RCC 7860 (cell line): ENCODE measurements around the gene DOCK3.
"Not testable (repeated sequence)": the region's sequence is repeated elsewhere in the genome, so short reads cannot be mapped to it uniquely, and the experiment has no call there.

Experiments
- DNase-seq: peaks from one replicate; pipeline ENCODE4 v3.0.0-alpha.2; 2015; ENCODE audit warnings: low spot score
- FAIRE-seq: peaks from 2 replicates; lab custom pipeline; 2012; peaks lifted over from hg19 to GRCh38; lab: Jason Lieb, UNC

Gene DOCK3

DNA sequence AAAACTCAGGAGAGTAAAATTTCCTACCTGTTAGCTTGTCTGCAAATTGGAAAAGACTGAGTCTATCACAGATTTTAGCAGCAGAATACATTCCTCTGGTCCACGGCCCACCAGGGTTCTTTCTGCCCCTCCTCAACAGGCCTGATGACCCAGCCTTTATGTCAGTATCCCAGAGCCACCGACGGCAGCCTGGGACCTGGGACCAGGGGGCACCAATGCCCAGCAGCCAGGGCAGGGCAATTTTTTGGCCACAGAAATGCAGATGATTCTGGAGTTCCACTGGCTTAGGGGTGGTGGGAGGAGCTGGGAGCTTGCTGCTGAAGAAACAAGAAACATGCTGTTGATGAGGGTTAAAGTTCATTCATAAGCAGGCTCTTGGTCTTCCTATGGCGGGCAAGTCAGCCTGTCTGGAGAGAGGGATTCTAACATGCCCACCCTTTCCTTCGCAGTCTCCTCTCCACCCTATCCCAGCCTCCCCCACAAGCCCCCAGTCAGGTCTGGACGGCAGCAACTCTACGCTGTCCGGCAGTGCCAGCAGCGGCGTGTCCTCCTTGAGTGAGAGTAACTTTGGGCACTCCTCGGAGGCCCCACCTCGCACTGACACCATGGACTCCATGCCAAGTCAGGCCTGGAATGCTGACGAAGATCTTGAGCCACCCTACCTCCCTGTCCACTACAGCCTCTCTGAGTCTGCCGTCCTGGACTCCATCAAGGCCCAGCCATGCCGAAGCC, 706.0 kb downstream of the DOCK3 start:
- no peak for DNase-seq
- no peak for FAIRE-seq

DNA sequence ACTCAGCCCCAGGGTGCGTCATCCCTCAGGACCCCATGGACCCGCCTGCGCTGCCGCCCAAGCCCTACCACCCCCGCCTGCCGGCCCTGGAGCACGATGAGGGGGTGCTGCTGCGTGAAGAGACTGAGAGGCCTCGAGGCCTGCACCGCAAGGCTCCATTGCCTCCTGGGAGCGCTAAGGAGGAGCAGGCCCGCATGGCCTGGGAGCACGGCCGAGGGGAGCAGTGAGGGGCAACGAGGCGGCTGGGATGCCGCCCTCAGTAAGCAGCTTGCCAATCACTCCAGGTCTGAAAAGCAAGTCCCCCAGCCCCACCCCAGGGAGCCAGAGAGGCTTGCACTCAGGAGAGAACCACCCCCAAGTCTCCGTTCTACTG, 706.6 kb downstream of the DOCK3 start:
- DNase-seq (no peak), FAIRE-seq (no peak)

DNA sequence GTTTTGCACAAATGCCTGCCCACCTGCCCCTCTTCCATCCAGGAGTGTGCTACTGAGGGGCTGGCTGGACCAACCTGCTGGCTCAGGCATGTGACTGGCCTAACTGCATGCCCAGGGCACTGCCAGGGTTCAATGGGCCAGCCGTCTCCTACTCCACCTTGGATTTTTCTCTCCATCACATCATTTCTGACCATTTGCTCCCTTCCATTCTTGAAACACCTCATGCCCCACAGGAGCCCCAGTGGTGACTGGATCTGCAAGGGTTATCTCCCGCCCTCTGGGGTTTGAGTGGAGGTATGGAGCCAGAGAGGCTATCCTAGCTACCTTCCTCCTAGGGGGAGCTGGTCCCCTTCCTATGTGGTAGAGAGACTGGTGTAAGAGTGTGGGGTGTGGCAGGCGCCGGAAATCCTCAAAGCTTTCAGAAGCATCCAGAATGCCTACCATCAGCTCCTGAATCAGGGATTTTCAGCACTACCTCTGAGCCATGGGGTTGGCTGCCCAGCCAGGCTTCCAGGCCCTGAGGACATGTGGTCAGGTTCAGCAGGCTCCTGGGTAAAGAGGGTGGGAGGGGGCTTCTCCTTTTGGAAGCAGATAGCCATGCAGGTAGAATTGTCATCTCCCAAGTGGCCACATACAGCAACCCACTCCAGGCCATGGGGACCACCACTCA, 707.5 kb downstream of the DOCK3 start:
- no peak for FAIRE-seq

DNA sequence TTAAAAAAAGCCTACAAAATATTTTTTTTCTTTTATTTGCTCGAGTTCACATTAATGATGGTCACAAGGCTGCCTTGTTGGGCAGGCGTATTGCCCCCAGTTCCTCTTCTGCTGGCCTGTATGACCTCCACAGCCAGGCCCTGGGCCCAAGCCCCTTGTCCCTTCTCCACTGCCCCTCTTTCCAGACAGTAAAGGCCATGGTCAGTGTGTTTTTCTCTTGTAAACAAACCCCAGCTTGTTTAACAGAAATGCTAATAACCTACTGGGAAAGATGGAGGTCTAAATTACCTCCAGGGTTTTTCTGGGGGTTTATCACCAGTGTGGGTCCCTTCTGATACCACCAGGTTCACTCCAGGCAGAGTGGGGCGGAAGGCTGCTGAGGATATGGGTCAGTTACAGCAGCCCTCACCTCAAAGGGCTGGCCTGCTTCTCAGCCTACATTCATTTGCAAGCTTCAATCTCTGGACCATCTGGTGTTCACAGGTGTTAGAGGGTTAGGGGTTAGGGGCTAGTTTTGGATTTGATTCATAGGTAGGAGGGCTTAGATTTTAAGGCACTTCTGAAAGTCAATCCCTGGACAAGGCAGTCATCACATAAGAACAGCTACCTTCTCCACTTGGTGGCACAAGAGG, 708.3 kb downstream of the DOCK3 start:
- no peak for FAIRE-seq
- no peak for DNase-seq

More for the DNA sequence above, 707.5 kb downstream of the DOCK3 start:
- DNase-seq: no peak

DNA sequence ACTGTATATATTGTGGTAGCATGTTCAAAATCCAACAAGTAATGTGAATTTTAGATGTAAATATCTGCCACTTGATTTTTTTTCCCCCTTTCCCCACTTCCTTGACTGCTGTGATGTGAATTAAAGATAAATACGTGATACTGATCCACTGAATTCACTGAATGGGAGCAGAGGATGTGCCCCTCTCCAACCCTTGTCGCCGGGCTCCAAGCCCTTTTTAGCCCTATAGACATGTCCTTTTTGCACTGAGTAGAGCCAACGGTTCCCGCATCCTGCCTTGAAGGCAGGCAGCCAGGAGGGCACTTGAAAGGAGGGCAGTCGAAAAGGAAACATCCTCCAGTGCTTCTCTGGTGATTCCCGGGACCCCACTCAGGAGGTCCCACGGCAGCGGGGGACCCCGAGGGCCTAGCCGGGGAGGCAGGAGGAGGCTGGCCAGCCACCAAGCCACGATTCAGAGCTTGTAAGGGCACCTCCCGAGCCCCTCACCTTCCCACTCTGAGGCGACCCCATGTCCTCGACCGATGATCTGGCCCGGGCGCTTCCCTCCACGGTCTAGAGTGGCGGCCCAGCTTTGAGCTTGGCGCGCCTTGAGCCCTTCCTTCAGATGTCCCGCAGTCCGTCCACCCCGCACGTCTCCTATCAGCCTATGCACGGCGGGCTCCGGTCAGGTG, 709.5 kb downstream of the DOCK3 start:
- DNase-seq (no peak), FAIRE-seq (no peak)

DNA sequence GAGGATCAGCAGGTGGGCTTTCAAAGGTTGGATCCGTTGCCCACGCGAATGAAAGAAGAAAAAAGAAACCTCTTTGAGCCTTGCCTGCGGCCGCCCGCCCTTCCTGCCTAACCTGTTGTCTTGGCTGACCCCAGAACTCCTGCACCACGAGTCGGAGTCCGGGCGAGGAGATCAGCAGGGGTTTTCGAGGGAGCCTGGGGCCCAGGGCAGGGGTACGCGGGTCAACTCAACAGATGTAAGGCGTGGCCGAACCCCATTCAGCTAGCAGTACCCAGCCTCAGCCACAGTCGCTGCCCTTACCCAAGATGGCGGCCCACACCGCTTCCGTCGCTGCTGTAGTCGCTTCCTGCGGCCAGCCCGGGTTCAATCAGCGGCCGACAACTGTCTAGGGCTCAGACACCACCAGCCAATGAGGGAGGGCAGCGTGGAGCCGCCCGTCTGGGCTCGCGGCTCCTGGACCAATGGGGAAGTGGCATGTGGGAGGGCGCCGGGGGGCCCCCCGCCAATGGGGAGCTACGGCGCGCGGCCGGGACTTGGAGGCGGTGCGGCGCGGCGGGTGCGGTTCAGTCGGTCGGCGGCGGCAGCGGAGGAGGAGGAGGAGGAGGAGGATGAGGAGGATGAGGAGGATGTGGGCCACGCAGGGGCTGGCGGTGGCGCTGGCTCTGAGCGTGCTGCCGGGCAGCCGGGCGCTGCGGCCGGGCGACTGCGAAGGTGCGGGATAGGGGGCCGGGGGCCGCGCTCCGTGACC, 710.2 kb downstream of the DOCK3 start, which contains the start of gene MANF:
Gene MANF (plus strand): TSS at position 566 of the 748 bp plus-strand sequence. CDS start 52 bp downstream, at position 618.
- DNase-seq (peak; percentile 92), FAIRE-seq (peak; percentile 63)

DNA sequence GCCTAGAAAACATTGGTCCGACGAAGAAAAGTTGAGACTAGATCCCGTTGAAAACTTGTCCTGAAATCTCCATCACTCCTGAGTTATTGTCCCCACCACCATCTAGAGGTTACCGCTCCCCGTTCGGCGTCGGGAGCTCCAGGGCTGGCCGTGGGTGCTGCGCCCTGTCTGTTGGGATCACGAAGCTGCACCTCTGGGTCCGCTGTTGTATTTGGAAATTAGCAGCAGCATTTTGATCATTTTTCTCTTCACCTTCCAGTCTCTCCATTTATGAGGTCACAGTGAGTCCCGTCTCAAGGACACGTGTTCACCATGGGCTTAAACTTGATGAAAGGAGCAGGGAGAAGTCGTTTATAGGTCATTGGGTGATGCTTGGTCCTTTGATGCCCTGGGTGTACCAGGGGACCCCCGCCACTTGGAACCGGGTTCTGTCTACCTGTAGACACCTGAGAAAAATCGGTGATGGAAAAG, 710.9 kb downstream of the DOCK3 start:
- DNase-seq: no peak
- FAIRE-seq: no peak

DNA sequence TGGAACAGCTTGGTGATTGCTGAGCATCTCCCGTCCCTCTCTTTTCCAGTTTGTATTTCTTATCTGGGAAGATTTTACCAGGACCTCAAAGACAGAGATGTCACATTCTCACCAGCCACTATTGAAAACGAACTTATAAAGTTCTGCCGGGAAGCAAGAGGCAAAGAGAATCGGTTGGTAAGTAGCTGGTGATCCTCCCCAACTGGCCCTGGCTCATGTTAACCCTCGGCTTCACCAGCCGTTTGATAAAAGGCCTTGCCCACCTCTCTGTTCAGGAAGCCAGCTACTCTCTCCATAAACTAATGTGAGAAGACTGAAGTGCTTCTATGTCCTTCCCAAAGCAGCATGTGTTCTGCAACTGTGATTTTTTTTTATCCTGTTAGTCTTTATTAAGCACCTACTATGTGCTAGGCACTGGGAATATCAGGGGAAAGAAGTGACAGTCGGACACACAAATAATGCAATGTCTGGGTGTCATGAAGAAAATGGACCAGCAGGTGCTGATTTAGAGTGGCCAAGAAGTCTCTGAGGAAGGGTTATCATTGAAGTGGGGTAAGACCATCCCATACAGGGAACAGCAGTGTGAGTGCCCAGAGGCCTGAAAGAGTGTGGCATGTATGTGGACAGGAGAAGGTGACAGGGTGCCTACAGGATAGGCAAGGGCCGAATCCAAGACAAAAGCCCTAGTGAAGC, 711.6 kb downstream of the DOCK3 start:
- FAIRE-seq: no peak
- DNase-seq: no peak

DNA sequence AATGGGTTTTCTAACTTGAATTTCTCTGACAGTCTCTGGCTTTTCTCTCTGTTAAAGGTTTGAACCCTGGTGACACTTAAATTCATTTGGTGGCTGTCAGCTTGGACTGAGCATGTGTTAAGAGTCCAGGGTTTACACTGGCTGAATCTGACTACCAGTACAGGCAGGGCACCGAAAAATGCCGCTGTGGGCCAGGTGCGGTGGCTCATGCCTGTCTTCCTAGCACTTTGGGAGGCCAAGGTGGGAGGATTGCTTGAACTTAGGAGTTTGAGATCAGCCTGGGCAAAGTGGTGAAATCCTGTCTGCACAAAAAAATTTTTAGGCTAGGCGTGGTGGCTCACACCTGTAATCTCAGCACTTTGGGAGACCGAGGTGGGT, 712.1 kb downstream of the DOCK3 start:
- FAIRE-seq: no peak

DNA sequence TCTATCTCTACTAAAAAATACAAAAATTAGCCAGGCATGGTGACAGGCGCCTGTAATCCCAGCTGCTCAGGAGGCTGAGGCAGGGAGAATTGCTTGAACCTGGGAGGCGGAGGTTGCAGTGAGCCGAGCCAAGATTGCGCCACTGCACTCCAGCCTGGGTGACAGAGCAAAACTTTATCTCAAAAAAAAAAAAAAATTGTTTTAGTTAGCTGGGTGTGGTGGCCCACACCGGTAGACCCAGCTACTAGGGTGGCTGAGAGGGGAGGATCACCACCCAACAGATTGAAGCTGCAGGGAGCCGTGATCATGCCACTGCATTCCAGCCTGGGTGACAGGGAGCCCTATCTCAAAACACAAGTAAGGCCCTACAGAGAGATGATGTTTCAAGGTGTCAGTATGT, 712.6 kb downstream of the DOCK3 start:
- not testable (repeated sequence) for DNase-seq

More for the DNA sequence above, 712.1 kb downstream of the DOCK3 start:
- DNase-seq: no peak

DNA sequence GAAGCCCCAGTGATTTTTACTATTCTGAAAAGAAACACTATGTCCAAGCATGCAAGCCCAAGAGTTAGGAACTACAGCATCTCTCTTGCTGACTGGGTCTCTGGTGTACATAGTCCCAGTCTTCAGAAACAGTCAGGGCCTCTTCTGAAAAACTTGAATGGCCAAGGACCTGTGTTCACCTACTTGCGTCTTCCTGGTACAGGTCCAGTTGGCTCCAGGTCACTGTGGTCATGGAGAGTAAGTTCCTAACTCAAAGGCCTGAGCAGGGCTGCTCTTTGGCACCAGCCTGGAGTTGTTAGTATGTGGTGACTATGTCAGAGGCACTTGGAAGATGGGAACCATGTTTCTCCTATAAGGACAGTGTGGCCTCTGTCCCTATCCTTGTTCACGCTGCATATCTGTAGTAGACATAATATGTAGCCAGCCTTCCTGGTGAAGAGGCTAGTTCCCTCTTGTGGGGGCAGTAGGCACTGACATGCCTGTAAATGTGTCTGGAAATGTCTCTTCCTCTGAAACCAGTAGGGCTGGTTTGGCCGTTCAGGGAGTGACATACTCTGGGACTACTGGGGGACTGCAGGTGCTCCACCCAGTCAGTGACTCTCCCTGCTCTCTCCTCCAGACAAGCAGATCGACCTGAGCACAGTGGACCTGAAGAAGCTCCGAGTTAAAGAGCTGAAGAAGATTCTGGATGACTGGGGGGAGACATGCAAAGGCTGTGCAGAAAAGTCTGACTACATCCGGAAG, 713.7 kb downstream of the DOCK3 start:
- peak; percentile 14 for DNase-seq
- FAIRE-seq: no peak

More for the DNA sequence above, 712.6 kb downstream of the DOCK3 start:
- FAIRE-seq: not testable (repeated sequence)

DNA sequence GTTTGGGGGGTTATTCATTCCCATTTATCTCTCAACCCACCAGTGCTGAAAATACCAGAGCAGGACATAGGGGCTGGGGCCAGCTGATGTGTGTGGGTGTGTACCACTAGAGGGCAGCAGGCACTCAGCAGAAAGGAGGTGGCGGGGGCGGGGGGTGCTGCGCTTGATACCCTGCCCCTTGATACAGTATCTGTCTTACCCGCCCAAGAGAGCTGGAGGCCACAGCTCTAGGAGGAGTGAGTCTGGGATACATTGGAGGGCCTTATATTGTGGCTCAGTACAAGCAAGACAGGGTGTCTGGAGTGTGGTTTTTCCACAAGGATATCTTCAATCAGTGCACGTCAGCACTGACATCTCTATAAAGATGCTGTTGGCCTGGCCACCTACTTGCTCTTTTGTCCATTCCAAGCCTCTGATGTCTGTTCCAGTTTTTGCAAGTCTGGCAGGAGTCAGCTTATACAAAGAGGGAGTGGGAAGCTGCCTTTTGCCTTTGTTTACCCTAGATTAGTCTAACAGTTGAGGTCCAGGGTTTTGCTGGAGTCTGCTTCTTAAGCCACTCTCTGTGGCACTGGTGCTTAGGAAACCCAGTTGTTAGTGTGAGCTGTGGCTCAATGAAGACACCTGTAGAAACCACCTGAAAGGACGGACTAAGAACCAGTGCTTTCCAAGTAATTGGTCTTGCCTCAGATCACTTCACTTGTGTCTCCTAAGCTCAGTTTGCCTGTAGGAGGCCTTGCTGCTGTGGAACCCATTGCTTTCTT, 714.9 kb downstream of the DOCK3 start:
- DNase-seq: peak; percentile 14
- FAIRE-seq: no peak

DNA sequence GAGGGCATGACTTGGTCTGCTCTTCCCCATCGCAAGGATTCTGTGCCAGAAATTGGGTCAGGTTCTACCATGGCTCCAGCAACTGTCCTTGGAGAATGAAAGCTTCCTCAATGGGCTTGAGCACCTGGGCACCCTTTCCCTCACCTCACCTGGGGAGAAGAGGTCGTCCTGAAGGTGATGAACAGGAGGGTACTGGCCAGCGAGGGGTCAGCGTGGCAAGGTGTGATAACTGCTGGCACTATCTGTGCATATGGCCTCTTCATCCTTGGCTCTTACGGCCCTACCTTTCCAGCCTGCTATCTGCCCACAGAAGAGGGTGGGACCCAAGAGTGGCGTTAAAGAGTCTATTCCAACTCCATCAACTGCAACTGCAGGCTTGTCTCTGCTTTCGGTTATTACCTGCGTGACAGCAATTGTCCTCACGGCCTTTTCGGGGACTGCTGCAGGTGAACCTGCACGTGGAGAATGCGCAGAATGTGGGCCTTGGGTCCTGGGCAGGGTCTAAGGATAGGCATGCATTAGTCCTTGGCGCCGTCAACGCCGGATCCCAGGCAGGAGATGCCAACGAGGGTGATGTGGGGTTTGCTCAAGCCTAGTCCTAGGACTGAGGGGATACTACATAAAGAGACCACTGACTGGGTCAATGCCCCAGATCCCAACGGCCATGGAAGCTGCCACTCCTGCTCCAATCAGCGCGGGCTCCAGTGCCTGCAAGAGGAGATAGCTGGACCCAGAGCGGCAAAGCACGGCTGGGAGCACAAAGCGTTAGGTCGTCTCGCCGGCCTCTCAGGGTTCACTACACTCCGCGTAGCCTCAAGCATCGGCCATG, 715.7 kb downstream of the DOCK3 start:
- FAIRE-seq (no peak), DNase-seq (no peak)

DNA sequence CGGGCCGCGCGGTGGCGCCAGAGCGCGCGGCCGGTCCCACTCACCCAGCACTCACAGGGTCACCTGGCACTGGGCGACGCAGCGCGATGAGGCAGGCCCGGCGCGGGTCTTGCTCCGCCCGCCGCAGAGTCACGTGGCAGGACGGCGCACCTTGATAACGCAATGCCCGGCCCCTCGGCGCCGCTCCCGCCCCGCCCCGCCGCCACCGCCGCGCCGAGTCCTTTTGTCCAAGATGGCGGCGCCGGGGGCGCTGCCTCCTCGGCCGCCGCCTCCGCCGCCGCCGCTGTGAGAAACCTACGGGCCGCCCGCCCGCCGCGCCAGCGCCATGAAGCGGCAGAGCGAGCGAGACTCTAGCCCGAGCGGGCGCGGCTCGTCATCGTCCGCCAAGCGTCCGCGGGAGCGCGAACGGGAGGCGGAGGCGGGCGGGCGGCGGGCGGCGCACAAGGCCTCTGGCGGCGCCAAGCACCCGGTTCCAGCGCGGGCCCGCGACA, 716.4 kb downstream of the DOCK3 start, which contains the start of gene RBM15B:
Gene RBM15B (plus strand): TSS at position 211 of the 491 bp plus-strand sequence. CDS start 115 bp downstream, at position 326.
- FAIRE-seq: no peak
- DNase-seq: peak; percentile 91

DNA sequence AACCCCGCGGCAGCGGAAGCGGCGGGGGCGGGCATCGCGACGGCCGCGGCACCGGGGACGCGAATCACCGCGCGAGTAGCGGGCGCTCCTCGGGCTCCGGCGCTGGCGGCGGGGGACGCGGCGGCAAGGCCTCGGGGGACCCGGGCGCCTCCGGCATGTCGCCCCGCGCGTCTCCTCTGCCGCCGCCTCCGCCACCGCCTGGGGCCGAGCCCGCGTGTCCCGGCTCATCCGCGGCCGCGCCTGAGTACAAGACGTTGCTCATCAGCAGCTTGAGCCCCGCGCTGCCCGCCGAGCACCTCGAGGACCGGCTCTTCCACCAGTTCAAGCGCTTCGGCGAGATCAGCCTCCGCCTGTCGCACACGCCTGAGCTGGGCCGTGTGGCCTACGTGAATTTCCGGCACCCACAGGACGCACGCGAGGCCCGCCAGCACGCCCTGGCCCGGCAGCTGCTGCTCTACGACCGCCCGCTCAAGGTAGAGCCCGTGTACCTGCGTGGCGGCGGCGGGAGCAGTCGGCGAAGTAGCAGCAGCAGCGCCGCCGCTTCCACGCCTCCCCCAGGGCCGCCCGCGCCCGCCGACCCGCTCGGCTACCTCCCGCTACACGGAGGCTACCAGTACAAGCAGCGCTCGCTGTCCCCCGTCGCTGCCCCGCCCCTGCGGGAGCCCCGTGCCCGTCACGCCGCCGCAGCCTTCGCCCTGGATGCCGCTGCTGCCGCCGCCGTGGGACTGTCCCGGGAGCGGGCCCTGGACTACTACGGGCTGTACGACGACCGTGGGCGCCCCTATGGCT, 717.0 kb downstream of the DOCK3 start:
- FAIRE-seq: no peak
- no peak for DNase-seq

DNA sequence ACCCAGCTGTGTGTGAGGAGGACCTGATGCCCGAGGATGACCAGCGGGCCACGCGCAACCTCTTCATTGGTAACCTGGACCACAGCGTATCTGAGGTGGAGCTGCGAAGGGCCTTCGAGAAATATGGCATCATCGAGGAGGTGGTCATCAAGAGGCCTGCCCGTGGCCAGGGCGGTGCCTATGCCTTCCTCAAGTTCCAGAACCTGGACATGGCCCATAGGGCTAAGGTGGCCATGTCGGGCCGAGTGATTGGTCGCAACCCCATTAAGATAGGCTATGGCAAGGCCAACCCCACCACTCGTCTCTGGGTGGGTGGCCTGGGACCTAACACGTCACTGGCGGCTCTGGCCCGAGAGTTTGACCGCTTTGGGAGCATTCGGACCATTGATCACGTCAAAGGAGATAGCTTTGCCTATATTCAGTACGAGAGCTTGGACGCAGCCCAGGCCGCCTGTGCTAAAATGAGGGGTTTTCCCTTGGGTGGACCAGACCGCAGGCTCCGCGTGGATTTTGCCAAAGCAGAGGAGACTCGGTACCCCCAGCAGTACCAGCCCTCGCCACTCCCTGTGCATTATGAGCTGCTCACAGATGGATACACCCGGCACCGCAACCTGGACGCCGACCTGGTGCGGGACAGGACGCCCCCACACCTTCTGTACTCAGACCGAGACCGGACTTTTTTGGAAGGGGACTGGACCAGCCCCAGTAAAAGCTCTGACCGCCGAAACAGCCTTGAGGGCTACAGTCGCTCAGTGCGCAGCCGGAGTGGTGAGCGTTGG, 717.8 kb downstream of the DOCK3 start:
- DNase-seq (no peak), FAIRE-seq (no peak)
